ENCODE results near the gene POU2AF1.
"Not testable (repeated sequence)": the region's sequence is repeated elsewhere in the genome, so short reads cannot be mapped to it uniquely, and the experiment has no call there.

Gene POU2AF1

GRCh38 chr11:111320728-111321568, 58.1 kb downstream of the POU2AF1 start:
- no peak for DNase-seq (ENCODE audit: low read depth in 2 of 3, low spot score in 1 of 3)

- DNase-seq (ENCODE audit: low read depth in 2 of 3, low spot score in 1 of 3), result not testable (repeated sequence)
These were observed 58.9 kb downstream of the POU2AF1 start for GRCh38 chr11:111320199-111320598.

GRCh38 chr11:111319296-111319695, 59.8 kb downstream of the POU2AF1 start:
- DNase-seq (ENCODE audit: low read depth in 2 of 3, low spot score in 1 of 3), result no peak

- DNase-seq (ENCODE audit: low read depth in 2 of 3, low spot score in 1 of 3), result no peak
These were observed 67.0 kb downstream of the POU2AF1 start for GRCh38 chr11:111312076-111312475.

GRCh38 chr11:111310723-111311122, 68.4 kb downstream of the POU2AF1 start:
- DNase-seq (ENCODE audit: low read depth in 2 of 3, low spot score in 1 of 3), result no peak

- no peak for DNase-seq (ENCODE audit: low read depth in 2 of 3, low spot score in 1 of 3)
These were observed 69.0 kb downstream of the POU2AF1 start for GRCh38 chr11:111310088-111310487.

GRCh38 chr11:111309215-111309915, 69.7 kb downstream of the POU2AF1 start:
- no peak for DNase-seq (ENCODE audit: low read depth in 2 of 3, low spot score in 1 of 3)

GRCh38 chr11:111308140-111308539, 70.9 kb downstream of the POU2AF1 start:
- no peak for DNase-seq (ENCODE audit: low read depth in 2 of 3, low spot score in 1 of 3)

- DNase-seq (ENCODE audit: low read depth in 2 of 3, low spot score in 1 of 3), result no peak
These were observed 71.5 kb downstream of the POU2AF1 start for GRCh38 chr11:111307472-111308108.

- no peak for DNase-seq (ENCODE audit: low read depth in 2 of 3, low spot score in 1 of 3)
These were observed 72.8 kb downstream of the POU2AF1 start for GRCh38 chr11:111306321-111306720.

GRCh38 chr11:111305876-111306275, 73.2 kb downstream of the POU2AF1 start:
- no peak for DNase-seq (ENCODE audit: low read depth in 2 of 3, low spot score in 1 of 3)

GRCh38 chr11:111305162-111305802, 73.8 kb downstream of the POU2AF1 start:
- DNase-seq (ENCODE audit: low read depth in 2 of 3, low spot score in 1 of 3), result no peak

GRCh38 chr11:111303461-111303860, 75.6 kb downstream of the POU2AF1 start:
- DNase-seq (ENCODE audit: low read depth in 2 of 3, low spot score in 1 of 3), result no peak

- no peak for DNase-seq (ENCODE audit: low read depth in 2 of 3, low spot score in 1 of 3)
These were observed 76.8 kb downstream of the POU2AF1 start for GRCh38 chr11:111302298-111302697.

All from stimulated activated CD4-positive, alpha-beta T cell treated with anti-CD3 and anti-CD28 coated beads, Interleukin-12 subunit alpha, Interleukin-12 subunit beta, amount 100 ng/mL, for 48 hours (primary cell).